ENCODE data around the gene KCNK7.

Gene KCNK7

DNA sequence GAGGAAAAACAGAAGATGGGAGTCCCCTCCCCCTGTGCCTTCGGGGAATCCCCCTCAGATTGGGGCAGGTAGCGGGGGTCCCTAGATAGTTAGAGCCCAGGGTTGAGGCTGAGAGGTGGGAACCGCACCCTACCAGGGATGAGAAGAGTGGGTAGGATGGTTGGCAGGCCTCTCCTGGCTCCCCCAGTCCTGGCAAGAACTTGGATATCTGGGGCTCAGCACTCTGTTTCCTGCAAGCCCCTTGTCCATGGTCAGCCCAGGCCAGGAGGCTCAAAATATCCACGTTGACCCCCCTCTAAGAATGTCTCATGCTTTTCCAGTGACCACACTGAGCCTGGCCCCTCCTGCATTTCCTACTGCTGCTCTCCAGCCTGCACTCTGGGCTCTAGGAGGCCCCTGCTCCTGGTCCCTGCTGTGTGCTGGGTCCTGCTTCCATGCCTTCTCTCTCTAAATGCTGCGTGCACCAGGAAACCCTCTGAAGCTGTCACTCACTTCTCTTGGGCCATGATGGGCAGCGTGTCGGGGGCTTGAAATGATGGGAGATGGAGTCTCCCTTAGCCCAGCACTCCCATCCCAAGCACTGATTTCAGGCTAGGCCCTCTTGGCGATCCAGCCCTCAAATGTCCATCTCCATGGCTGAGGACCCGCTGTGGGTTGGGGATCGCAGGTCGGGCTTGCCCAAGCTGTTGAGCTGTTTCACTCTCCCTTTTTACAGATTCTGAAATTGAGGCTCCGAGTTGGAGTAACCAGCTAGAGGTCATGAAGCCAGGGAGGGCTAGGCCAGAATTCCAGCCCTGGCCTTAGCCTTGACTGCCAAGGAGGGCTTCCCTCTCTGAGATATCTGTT lies 16.4 kb upstream of the KCNK7 start:
- Histone ChIP-seq H3K9ac (ENCODE audit: low read depth, low read length) (peak overlapping the region; percentile 84), H3K27ac (ENCODE audit: low read length) (peak overlapping the region; percentile 58), H3K27me3 (ENCODE audit: insufficient read depth, low read length, poor library complexity) (no peaks in the 10 kb centered on the region), H3K9me3 (ENCODE audit: insufficient read depth, low read length, severe bottlenecking) (no peaks in the 10 kb centered on the region), H3K4me2 (ENCODE audit: insufficient read depth, low read length) (peak overlapping the region; percentile 86), H4K20me1 (ENCODE audit: insufficient read depth, low read length) (peaks cover 26% of the 10 kb centered on the region), H3K4me1 (ENCODE audit: insufficient read depth, low read length) (peaks cover 45% of the 10 kb centered on the region), H3K4me3 (ENCODE audit: low read depth in 1 of 2, low read length in 2 of 2) (peak overlapping the region in 1 of 2 experiments; percentile 99; a peak in 2 of 4 replicates), H3K79me2 (ENCODE audit: insufficient read depth, low read length) (peaks cover 74% of the 10 kb centered on the region), H3K36me3 (ENCODE audit: insufficient read depth, low read length) (peaks cover 65% of the 10 kb centered on the region), H2AFZ (ENCODE audit: low read depth, low read length) (no peak overlapping the region)
- DNase-seq: no peak
- TF ChIP-seq, protein P1, sequence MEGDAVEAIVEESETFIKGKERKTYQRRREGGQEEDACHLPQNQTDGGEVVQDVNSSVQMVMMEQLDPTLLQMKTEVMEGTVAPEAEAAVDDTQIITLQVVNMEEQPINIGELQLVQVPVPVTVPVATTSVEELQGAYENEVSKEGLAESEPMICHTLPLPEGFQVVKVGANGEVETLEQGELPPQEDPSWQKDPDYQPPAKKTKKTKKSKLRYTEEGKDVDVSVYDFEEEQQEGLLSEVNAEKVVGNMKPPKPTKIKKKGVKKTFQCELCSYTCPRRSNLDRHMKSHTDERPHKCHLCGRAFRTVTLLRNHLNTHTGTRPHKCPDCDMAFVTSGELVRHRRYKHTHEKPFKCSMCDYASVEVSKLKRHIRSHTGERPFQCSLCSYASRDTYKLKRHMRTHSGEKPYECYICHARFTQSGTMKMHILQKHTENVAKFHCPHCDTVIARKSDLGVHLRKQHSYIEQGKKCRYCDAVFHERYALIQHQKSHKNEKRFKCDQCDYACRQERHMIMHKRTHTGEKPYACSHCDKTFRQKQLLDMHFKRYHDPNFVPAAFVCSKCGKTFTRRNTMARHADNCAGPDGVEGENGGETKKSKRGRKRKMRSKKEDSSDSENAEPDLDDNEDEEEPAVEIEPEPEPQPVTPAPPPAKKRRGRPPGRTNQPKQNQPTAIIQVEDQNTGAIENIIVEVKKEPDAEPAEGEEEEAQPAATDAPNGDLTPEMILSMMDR (IDR thresholded peaks at IDR 0.05; ENCODE audit: borderline replicate concordance, extremely low read depth, low read length, poor library complexity, severe bottlenecking): no peak
- no peak for TF ChIP-seq EZH2 (IDR thresholded peaks at IDR 0.05; ENCODE audit: borderline replicate concordance, low read depth, low read length, severe bottlenecking)
- no peak for ATAC-seq (ENCODE audit: insufficient read depth, low read depth)

DNA sequence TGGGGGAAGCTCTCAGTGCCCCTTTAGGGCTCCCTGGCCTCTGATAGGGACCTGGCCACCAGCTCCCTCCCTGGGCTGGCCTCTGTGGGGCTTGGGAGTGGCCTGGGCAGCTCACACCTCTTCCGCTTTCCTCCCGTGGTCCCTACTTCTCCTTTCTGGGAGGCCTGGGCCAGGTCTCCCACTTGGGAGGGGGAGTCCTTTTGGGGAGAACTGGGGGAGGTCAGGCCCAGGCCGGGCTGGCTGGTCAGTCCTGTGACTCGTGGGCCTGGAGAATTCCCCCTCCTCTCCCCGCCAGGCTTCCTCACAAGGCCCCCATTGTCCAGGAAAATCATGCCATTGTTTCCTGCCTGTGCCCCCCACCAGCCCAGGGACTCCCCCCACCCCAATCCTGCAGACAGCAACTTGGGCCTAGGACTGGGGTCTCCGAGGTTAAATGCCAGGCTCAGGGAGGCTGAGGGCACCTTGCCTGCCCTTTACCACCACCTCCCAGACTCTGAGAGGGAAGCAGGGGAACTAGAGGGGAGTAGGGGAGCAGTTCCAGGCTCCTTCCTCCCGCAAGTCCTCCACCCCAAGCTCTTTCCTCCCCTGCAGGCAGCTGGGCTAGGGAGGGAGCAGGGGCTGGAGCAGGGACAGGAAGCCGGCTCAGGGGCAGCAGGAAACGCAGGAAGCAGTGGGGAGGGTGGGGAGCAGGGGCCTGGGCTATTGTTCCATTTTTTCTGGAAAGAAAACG lies 15.6 kb upstream of the KCNK7 start:
- peaks cover 37% of the 10 kb centered on the region for H3K4me1 ChIP-seq (ENCODE audit: insufficient read depth, low read length)
- TF ChIP-seq, protein P1 (IDR thresholded peaks at IDR 0.05; ENCODE audit: borderline replicate concordance, extremely low read depth, low read length, poor library complexity, severe bottlenecking): no peak
- TF ChIP-seq EZH2 (IDR thresholded peaks at IDR 0.05; ENCODE audit: borderline replicate concordance, low read depth, low read length, severe bottlenecking): no peak
- no peaks in the 10 kb centered on the region for H3K9me3 ChIP-seq (ENCODE audit: insufficient read depth, low read length, severe bottlenecking)
- H3K4me3 ChIP-seq (ENCODE audit: low read depth in 1 of 2, low read length in 2 of 2): peak overlapping the region in 1 of 2 experiments; percentile 99; a peak in 2 of 4 replicates
- H3K27me3 ChIP-seq (ENCODE audit: insufficient read depth, low read length, poor library complexity): no peaks in the 10 kb centered on the region
- H3K4me2 ChIP-seq (ENCODE audit: insufficient read depth, low read length): peak overlapping the region; percentile 86
- DNase-seq: no peak
- H3K36me3 ChIP-seq (ENCODE audit: insufficient read depth, low read length): peaks cover 64% of the 10 kb centered on the region
- H4K20me1 ChIP-seq (ENCODE audit: insufficient read depth, low read length): peaks cover 18% of the 10 kb centered on the region
- ATAC-seq (ENCODE audit: insufficient read depth, low read depth): no peak
- peak overlapping the region; percentile 39 for H3K27ac ChIP-seq (ENCODE audit: low read length)
- peak overlapping the region; percentile 84; the same call in 1 of the 2 replicates for H3K9ac ChIP-seq (ENCODE audit: low read depth, low read length)
- peaks cover 66% of the 10 kb centered on the region for H3K79me2 ChIP-seq (ENCODE audit: insufficient read depth, low read length)
- no peak overlapping the region for H2AFZ ChIP-seq (ENCODE audit: low read depth, low read length)

DNA sequence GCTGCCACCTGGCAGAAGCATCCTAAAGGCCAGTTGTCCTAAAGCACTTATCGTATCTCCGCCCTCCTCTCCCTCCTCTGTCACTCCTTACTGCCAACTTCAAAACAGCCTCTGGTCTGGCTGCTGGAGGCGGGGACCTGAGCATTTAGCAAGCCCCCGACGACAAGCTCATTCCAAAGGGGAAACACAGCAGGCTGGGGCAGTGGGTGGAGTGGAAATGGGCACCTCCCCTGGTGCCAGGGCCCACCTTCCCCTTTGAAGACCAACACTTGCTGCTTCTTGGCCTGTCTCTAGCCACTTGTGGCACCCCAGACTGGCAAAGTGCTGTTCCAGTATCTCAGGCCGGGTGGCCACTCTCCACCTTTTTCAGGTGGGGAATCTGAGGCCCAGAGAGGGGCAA lies 14.8 kb upstream of the KCNK7 start:
- H3K9ac ChIP-seq (ENCODE audit: low read depth, low read length): no peak overlapping the region
- no peak overlapping the region for H3K27ac ChIP-seq (ENCODE audit: low read length)
- TF ChIP-seq, protein P1 (IDR thresholded peaks at IDR 0.05; ENCODE audit: borderline replicate concordance, extremely low read depth, low read length, poor library complexity, severe bottlenecking): no peak
- no peak for TF ChIP-seq EZH2 (IDR thresholded peaks at IDR 0.05; ENCODE audit: borderline replicate concordance, low read depth, low read length, severe bottlenecking)
- H4K20me1 ChIP-seq (ENCODE audit: insufficient read depth, low read length): peaks cover 20% of the 10 kb centered on the region
- peaks cover 70% of the 10 kb centered on the region for H3K36me3 ChIP-seq (ENCODE audit: insufficient read depth, low read length)
- H3K9me3 ChIP-seq (ENCODE audit: insufficient read depth, low read length, severe bottlenecking): no peaks in the 10 kb centered on the region
- ATAC-seq (ENCODE audit: insufficient read depth, low read depth): no peak
- no peak overlapping the region for H2AFZ ChIP-seq (ENCODE audit: low read depth, low read length)
- H3K4me3 ChIP-seq (ENCODE audit: low read depth in 1 of 2, low read length in 2 of 2): no peak overlapping the region
- peaks cover 36% of the 10 kb centered on the region for H3K4me1 ChIP-seq (ENCODE audit: insufficient read depth, low read length)
- H3K79me2 ChIP-seq (ENCODE audit: insufficient read depth, low read length): peaks cover 60% of the 10 kb centered on the region
- peak overlapping the region; percentile 86 for H3K4me2 ChIP-seq (ENCODE audit: insufficient read depth, low read length)
- DNase-seq: no peak
- no peaks in the 10 kb centered on the region for H3K27me3 ChIP-seq (ENCODE audit: insufficient read depth, low read length, poor library complexity)
